Esophagus squamous epithelium (tissue), 4 donors: Measurements from ENCODE around the gene CNPY1.

Experiments used
- POLR2A ChIP-seq, 4 donors: fragments of 450-650 bp; IDR thresholded peaks; one replicate each; pipeline ENCODE4 v1.6.1; 2017; ENCODE audit warnings: antibody characterized with exemption in 4 of 4, mild to moderate bottlenecking in 4 of 4, moderate library complexity in 3 of 4
- TF ChIP-seq, protein P1 (sequence below), 6 experiments: fragments of 450-650 bp in 4 of 6; fragments of 200-600 bp in 2 of 6; sonication (generic) in 2 of 6; IDR thresholded peaks; one replicate each; pipeline ENCODE4 v1.5.1; 2016 to 2019; ENCODE audit warnings: antibody characterized with exemption in 6 of 6, mild to moderate bottlenecking in 4 of 6, moderate library complexity in 4 of 6

DNA sequence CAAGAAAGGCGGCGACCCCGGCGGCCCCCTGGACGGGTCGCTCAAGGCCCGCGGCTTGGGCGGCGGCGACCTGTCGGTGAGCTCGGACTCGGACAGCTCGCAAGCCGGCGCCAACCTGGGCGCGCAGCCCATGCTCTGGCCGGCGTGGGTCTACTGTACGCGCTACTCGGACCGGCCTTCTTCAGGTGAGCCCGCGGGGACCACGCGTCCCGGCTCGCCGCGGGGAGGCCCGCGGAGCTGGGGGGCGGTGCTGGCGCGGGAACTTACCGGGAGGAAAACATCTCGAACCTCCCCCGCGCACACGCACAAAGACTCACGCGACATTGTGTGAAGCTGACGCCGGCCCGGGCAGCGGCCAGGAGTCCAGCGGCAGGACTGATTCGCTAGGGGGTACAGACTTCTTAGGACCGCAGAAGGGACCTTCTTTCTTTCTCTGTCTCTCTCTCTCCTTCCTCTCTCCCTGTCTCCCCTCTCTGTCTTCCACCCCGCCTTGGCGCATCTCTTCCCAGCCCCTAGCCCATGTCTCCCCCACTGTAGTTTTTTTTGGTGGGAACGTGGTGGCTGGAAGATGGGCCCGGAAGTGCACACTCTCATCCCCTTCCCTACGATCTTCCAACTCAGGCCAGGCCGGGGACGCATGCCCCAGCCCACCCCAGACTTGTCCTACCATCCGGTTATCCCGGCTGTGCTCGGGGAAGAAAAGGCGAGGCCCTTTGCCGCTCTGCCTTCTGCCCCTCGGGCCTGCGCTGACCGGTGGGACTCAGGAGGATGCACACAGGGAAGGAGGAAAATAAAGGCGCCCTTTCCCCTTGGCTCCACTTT is 87.3 kb downstream of the CNPY1 start:
- TF ChIP-seq, protein P1, sequence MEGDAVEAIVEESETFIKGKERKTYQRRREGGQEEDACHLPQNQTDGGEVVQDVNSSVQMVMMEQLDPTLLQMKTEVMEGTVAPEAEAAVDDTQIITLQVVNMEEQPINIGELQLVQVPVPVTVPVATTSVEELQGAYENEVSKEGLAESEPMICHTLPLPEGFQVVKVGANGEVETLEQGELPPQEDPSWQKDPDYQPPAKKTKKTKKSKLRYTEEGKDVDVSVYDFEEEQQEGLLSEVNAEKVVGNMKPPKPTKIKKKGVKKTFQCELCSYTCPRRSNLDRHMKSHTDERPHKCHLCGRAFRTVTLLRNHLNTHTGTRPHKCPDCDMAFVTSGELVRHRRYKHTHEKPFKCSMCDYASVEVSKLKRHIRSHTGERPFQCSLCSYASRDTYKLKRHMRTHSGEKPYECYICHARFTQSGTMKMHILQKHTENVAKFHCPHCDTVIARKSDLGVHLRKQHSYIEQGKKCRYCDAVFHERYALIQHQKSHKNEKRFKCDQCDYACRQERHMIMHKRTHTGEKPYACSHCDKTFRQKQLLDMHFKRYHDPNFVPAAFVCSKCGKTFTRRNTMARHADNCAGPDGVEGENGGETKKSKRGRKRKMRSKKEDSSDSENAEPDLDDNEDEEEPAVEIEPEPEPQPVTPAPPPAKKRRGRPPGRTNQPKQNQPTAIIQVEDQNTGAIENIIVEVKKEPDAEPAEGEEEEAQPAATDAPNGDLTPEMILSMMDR (IDR thresholded peaks at IDR 0.05): no peak
- TF ChIP-seq POLR2A (IDR thresholded peaks at IDR 0.05): no peak
